Activated CD4-positive, alpha-beta T cell treated with anti-CD3 and anti-CD28 coated beads, Interleukin-2, amount 50 U/mL, for 48 hours (primary cell): ENCODE measurements around the gene PUM2.
A peak's percentile ranks its signal among the peaks of the same experiment; 100 is the strongest.
"Not testable (repeated sequence)": the region's sequence is repeated elsewhere in the genome, so short reads cannot be mapped to it uniquely, and the experiment has no call there.

Source experiments
- DNase-seq, 2 experiments: peaks; one replicate each; pipeline ENCODE4 v3.0.0-alpha.2; 2020

Gene PUM2

GRCh38 chr2:20367929-20368328, 17.3 kb upstream of the PUM2 start:
- DNase-seq: not testable (repeated sequence)

- peak; percentile 18 to 35 for DNase-seq
Measured at GRCh38 chr2:20366672-20367116, 16.1 kb upstream of the PUM2 start.

GRCh38 chr2:20365249-20365817, 14.7 kb upstream of the PUM2 start:
- peak; percentile 56 to 69 for DNase-seq

- no peak for DNase-seq
Measured at GRCh38 chr2:20363578-20363977, 12.9 kb upstream of the PUM2 start.

- DNase-seq: no peak
Measured at GRCh38 chr2:20362701-20363435, 12.2 kb upstream of the PUM2 start.

- no peak for DNase-seq
Measured at GRCh38 chr2:20361893-20362292, 11.2 kb upstream of the PUM2 start.

GRCh38 chr2:20359096-20359495, 8.5 kb upstream of the PUM2 start:
- no peak for DNase-seq

- no peak for DNase-seq
Measured at GRCh38 chr2:20357638-20358389, 7.2 kb upstream of the PUM2 start.

- DNase-seq: no peak
Measured at GRCh38 chr2:20356042-20356441, 5.4 kb upstream of the PUM2 start.

- DNase-seq: no peak
Measured at GRCh38 chr2:20355131-20355530, 4.5 kb upstream of the PUM2 start.

- DNase-seq: no peak
Measured at GRCh38 chr2:20353241-20353992, 2.8 kb upstream of the PUM2 start.

- DNase-seq: no peak
Measured at GRCh38 chr2:20352581-20353216, 2.1 kb upstream of the PUM2 start.

GRCh38 chr2:20352230-20352578, 1.6 kb upstream of the PUM2 start:
- no peak for DNase-seq

- no peak for DNase-seq
Measured at GRCh38 chr2:20351555-20352229, 1.0 kb upstream of the PUM2 start.

GRCh38 chr2:20350041-20350712, 467 bp downstream of the PUM2 start:
- peak; percentile 66 to 74 for DNase-seq

- no peak for DNase-seq
Measured at GRCh38 chr2:20349513-20349921, 1.1 kb downstream of the PUM2 start.

GRCh38 chr2:20348542-20348941, 2.1 kb downstream of the PUM2 start:
- DNase-seq: no peak

- DNase-seq: no peak
Measured at GRCh38 chr2:20346565-20347381, 3.9 kb downstream of the PUM2 start.

GRCh38 chr2:20343128-20343527, 7.5 kb downstream of the PUM2 start:
- DNase-seq: no peak

- no peak for DNase-seq
Measured at GRCh38 chr2:20339012-20339411, 11.6 kb downstream of the PUM2 start.
